T47D (cell line): ENCODE measurements around the gene HOXA6.

Experiments
- DNase-seq, 2 experiments: peaks; one replicate each; pipeline versions ENCODE4 v3.0.0 to v3.0.0-alpha.2; 2011 to 2012; ENCODE audit warnings: low read depth in 1 of 2, low spot score in 1 of 2
- JUND ChIP-seq: IDR thresholded peaks from 2 replicates; pipeline ENCODE4 v1.6.1; 2012; ENCODE audit warnings: low read depth
- in situ Hi-C: cut with HindIII; loops from 2 replicates; pipeline ENCODE4 v1.10.0; 2016; ENCODE audit warnings: low sequenced_read_pairs, low pct_unique_long_range_greater_than_20kb

HOXA6 gene

GRCh38 chr7:27153526-27153925 is 6.0 kb upstream of the HOXA6 start:
- no peak for DNase-seq
- TF ChIP-seq JUND = no peak
- in situ Hi-C loops = no loop called here

- in situ Hi-C loops = no loop called here
- no peak for TF ChIP-seq JUND
- no peak for DNase-seq
Observed at GRCh38 chr7:27152816-27153442, 5.4 kb upstream of the HOXA6 start.

GRCh38 chr7:27151931-27152815 is 4.6 kb upstream of the HOXA6 start, which contains the start of gene HOXA3:
Gene HOXA3 (minus strand): TSS chr7:27152583. CDS start chr7:27110640, 41,943 bp downstream.
- no peak for DNase-seq
- TF ChIP-seq JUND = no peak
- in situ Hi-C loops = no loop called here

GRCh38 chr7:27151341-27151930 is 3.9 kb upstream of the HOXA6 start:
- in situ Hi-C loops = no loop called here
- TF ChIP-seq JUND = no peak
- DNase-seq = no peak

- no peak for TF ChIP-seq JUND
- peak; percentile 72 to 95 for DNase-seq
- in situ Hi-C loops = no loop called here
Observed at GRCh38 chr7:27150568-27151340, 3.2 kb upstream of the HOXA6 start.

GRCh38 chr7:27149842-27150567 is 2.4 kb upstream of the HOXA6 start:
- in situ Hi-C loops = no loop called here
- no peak for TF ChIP-seq JUND
- no peak for DNase-seq

- in situ Hi-C loops = no loop called here
- no peak for DNase-seq
- TF ChIP-seq JUND = no peak
Observed at GRCh38 chr7:27148756-27149641, 1.4 kb upstream of the HOXA6 start.

GRCh38 chr7:27148031-27148755 is 619 bp upstream of the HOXA6 start:
- DNase-seq = no peak
- in situ Hi-C loops = no loop called here
- no peak for TF ChIP-seq JUND

- no peak for TF ChIP-seq JUND
- in situ Hi-C loops = no loop called here
- no peak for DNase-seq
Observed at GRCh38 chr7:27146491-27147198, 929 bp downstream of the HOXA6 start.

GRCh38 chr7:27145914-27146412 is 1.6 kb downstream of the HOXA6 start:
- no peak for DNase-seq
- no peak for TF ChIP-seq JUND
- in situ Hi-C loops = no loop called here
